Kidney epithelial cell (primary cell): ENCODE measurements around the gene SLC5A6. TPM values are rescaled to one million over a fixed set of nuclear protein-coding genes. Genes with fewer than 3 reads are reported as not detected.
A peak's percentile ranks its signal among the peaks of the same experiment; 100 is the strongest.

Experiments
- DNase-seq: peaks from one replicate; pipeline ENCODE4 v3.0.0-alpha.2; 2010; ENCODE audit warnings: low read depth
- H3K27me3 ChIP-seq: 2 replicates; pipeline ENCODE4 v1.6.0; 2011; ENCODE audit warnings: low read length; ENCODE audit not compliant: control insufficient read depth, insufficient read depth
- H3K36me3 ChIP-seq: 2 replicates; pipeline ENCODE4 v1.5.1; 2011; ENCODE audit warnings: low read length; ENCODE audit not compliant: control insufficient read depth, insufficient read depth
- H3K4me3 ChIP-seq: 2 replicates; pipeline ENCODE4 v1.5.1; 2011; ENCODE audit warnings: low read depth, mild to moderate bottlenecking, control low read depth, low read length
- CTCF ChIP-seq: IDR thresholded peaks from 2 replicates; pipeline ENCODE4 v1.5.1; 2011; ENCODE audit warnings: mild to moderate bottlenecking, moderate library complexity, low read length, control low read depth, inconsistent platforms; ENCODE audit not compliant: insufficient read depth, poor library complexity, severe bottlenecking
- total RNA-seq: library from RNA; depleted of rRNA; stranded (reverse); fragments of >200 nt; gene quantifications from 2 replicates; pipeline ENCODE4 v1.2.3, GENCODE V29; 2015

SLC5A6 gene
- total RNA-seq, 1 donor from 2014 or later: 52.1 TPM

DNA sequence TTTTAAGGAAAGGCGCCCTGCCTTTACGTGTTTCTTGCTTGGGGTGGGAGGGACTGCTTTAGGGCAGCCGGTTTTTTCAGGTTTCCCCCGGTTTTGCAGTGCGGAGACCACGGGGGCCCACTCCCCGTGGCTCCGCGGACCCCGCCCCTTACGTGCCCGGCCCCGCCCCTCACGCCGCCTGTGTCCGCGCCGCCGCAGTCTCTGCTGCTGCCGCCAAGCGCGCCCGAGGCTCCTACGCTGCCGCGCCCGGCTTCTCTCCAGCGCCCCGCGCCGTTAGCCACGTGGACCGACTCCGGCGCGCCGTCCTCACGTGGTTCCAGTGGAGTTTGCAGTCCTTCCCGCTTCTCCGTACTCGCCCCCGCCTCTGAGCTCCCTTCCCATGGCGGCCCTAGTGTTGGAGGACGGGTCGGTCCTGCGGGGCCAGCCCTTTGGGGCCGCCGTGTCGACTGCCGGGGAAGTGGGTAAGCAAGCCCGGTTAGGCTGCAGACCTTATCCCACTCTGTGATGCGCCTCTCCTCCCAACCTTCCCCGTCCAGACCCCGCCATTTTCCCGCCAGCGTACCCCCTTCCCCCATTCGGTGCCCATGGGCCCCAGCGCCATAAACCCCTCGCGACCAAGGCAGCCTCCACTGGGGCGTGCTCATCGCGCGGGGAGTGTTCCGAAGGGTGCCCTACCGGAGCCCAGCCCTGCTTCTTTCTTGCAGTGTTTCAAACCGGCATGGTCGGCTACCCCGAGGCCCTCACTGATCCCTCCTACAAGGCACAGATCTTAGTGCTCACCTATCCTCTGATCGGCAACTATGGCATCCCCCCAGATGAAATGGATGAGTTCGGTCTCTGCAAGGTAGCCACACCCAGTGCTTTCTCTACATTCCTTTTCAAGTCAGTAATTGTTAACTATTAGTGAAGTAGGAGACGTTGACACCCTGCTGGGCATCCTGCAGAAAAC is 5.4 kb upstream of the SLC5A6 start, which contains the start of gene CAD:
CAD (plus strand) TSS at position 197 of the 949 bp plus-strand sequence; CDS start at position 380, 183 bp downstream.
- Histone ChIP-seq H3K4me3 (peak within 1 kb of the TSS; percentile 75), H3K36me3 (peaks cover 3% of the 10 kb centered on the region), H3K27me3 (no peaks in the 10 kb centered on the region)
- no peak for TF ChIP-seq CTCF
- DNase-seq: peak; percentile 44

DNA sequence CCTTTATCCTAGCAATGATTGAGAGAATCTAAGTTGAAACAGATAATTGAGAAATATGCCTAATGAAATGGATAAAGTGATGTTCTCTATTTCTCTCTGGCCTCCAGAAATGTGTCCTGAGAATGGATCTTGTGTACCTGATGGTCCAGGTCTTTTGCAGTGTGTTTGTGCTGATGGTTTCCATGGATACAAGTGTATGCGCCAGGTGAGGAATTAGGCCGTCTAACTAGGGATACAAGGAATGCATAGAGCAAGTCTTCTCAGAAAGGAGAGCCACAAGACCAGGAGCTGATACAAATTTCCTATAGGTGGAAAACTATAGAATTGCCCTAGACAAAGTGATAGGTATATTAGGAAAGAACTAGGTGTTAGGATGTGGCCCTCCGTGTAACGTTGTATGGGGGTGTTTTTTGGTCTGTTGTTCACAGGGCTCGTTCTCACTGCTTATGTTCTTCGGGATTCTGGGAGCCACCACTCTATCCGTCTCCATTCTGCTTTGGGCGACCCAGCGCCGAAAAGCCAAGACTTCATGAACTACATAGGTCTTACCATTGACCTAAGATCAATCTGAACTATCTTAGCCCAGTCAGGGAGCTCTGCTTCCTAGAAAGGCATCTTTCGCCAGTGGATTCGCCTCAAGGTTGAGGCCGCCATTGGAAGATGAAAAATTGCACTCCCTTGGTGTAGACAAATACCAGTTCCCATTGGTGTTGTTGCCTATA is 4.5 kb upstream of the SLC5A6 start:
- no peak for DNase-seq
- peak overlapping the region; percentile 75 for H3K4me3 ChIP-seq
- peaks cover 1% of the 10 kb centered on the region for H3K36me3 ChIP-seq
- no peaks in the 10 kb centered on the region for H3K27me3 ChIP-seq
- no peak for TF ChIP-seq CTCF

DNA sequence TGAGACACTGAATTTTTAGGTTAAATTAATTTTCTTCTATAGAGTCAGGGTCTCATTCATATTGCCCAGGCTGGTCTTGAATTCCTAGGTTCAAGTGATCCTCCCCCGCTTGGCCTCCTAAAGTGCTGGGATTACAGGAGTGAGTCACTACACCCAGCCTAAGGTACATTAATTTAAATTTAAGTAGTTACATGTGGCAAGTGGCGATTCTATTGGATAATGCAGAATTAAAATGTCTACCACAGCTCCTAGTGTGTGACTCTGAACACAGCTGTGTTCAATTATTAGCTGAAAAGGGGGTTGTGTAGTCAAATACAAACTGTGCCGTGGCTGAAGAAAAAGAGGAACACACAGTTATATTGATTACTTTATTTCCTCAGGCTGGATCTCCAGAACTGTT is 2.9 kb upstream of the SLC5A6 start:
- H3K4me3 ChIP-seq: no peak overlapping the region
- H3K36me3 ChIP-seq: peaks cover 1% of the 10 kb centered on the region
- DNase-seq: no peak
- TF ChIP-seq CTCF: no peak
- no peaks in the 10 kb centered on the region for H3K27me3 ChIP-seq

DNA sequence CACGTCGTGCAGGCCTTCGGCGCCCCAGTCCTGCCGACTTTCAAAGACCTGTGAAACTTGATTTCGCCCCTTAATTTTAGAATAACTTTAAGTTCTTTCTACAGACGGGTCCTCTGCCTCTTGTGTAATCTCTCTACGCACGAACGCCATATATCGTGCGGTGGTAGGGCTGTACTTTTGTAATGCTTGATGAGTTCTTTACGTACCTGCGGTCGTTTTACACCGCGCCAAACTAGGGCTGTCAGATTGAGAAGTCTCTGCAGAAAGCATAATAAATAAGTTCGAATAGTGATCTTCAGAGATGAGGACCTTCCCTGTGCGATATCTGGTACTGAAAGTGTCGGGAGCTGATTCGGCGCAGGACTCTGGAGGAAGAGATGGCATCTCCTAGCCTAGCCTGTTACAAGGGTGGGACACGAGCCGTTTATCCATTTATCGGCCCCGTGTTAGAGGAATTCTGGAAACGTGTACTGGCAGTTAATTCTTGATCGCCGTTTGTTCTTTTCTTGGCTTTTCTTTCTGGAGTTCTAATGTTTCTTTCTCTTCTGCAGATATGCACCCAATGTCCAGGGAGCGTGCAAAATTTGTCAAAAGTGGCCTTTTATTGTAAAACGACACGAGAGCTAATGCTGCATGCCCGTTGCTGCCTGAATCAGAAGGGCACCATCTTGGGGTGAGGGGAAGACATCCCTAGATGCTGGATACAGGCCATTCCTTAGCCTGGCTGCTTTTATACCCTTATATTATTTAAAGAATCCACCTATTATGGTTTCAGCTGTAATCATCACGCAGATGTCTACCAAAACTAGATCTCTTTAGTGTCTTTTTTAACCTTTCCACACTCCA is 781 bp upstream of the SLC5A6 start:
- Histone ChIP-seq H3K36me3 (no peaks in the 10 kb centered on the region), H3K4me3 (peak overlapping the region; percentile 73), H3K27me3 (no peaks in the 10 kb centered on the region)
- DNase-seq: no peak
- TF ChIP-seq CTCF: no peak

DNA sequence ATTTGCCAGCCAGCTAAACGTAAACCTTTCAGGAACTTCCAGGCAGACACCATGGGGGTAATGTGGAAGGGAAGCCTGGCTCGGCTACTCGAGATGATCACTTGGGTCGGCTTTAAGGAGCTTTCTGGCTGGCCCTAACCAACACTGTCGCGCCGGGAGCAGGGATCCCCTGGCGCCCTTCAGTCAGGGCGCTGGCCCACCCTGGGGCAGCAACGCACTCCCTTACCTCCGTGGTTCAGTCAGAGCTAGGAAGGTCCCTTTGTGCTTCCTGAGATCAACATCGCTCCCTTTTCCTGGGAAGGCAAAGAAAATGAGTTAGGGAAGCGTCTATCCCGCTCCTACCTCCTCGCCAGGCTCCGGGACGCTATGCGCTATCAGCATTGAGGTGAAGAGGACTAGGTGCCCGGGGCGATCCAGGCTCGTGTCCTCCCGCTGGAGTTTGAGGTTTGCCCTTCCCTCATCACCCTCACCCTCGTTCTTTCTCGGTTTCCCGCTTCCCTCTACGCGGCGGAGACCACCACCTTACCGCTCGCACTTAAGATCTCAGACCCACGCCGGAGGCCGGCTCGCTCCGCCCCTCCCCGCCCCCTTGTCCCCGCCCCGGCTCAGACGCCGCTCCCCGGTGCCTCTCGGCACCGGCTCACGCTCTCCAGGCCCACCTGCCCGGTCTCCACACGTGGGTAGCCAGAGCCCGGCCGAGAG is 676 bp downstream of the SLC5A6 start:
- no peak for TF ChIP-seq CTCF
- H3K27me3 ChIP-seq: no peaks in the 10 kb centered on the region
- H3K36me3 ChIP-seq: no peaks in the 10 kb centered on the region
- DNase-seq: no peak
- peak overlapping the region; percentile 73 for H3K4me3 ChIP-seq
